ENCODE data around the gene RNF34.
"Not testable (repeated sequence)": the region's sequence is repeated elsewhere in the genome, so short reads cannot be mapped to it uniquely, and the experiment has no call there.

Gene RNF34

DNA sequence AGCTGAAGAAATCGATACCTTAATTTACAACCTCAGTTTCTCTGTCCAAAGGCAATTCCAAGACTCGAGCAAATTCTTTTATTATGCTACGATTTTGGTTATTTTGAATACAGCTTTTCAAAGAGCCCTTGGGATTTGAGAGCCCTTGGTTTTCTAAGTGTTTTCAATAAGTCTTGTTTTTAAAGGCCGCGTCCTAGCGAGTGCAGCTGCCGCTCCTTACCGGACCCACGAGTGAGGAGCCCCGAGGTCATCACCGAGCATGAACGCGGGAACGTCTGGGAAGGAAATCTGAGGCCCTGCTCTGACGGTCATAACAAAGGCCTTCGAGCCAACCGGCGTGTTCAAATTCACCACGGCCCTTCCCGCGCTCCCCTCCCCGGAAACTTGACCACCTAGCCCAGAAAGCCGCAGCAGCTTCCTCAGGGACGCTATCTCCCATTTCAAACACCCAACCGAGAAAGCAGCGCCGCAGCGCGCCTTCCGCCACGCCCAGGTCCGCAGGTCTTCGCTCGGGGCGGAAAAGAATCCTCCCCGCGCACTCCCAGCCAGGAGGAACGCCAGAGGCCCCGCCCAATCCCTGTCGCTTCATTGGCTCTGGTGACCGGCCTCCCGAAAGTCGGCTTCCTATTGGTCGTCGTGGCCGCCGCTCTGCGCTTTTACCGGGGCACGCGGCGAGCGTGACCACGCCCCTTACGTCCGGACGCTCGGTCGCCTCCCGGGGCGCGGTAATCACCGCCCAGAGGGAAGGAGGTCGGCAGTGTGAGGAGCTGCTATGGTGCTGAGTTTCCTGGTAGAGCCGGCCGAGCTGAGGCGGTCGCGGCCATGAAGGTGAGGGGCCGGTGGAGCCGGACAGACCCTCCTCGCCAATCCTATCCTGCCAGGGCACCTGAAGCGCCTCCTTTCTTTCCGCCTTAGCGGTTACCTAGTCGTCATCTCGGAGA is at the start of gene RNF34:
Gene RNF34, plus strand, starts transcription at position 728 of the 941 bp plus-strand sequence. Its CDS starts 95 bp downstream, at position 823.
- peak; percentile 97 for DNase-seq

DNA sequence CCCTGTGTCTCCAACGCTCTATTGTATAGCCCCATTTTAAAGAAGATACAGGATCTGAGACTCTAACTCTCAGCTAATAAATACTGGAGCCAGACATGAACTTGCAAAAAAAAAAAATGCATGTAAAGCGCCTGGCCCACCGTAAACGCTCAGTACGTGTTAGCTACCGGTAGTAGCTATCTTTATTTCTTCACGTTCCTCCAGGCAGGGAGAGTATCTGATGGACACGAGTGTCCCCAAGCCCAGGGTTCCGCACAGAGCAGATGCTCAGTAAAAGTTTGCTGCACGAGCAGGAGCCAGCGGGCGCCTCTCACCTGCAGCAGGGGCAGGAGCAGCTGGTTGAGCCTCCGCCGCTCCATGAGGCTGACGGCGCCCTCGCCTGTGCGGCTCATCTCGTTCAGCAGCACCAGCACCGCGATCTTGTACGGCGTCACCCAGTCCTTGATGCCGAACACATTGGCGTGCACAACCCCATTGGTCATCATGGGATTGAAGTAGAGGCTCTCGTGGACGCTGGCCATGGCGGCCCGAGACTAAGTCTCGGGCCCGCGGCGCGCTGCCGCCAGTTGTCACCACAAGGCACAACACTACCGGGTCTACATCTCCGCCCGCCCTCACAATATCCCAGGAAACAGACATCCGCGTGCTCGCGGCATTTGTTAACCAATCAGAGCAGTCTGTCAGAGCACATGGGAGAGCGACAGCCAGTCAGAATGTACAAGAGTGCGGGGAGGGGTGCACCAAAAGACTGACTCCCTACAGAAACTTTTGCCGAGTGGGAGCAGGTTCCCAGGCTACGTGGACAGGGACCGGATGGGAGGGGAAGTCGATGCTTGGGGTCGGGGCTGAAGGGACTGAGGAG is 47.9 kb upstream of the RNF34 start, which contains the start of gene ANAPC5:
Gene ANAPC5, minus strand, starts transcription at position 592 of the 862 bp plus-strand sequence. Its CDS starts 71 bp downstream, at position 521.
- peak; percentile 85 for DNase-seq

GRCh38 chr12:121352682-121353018 is 47.3 kb upstream of the RNF34 start:
- DNase-seq, result no peak

DNA sequence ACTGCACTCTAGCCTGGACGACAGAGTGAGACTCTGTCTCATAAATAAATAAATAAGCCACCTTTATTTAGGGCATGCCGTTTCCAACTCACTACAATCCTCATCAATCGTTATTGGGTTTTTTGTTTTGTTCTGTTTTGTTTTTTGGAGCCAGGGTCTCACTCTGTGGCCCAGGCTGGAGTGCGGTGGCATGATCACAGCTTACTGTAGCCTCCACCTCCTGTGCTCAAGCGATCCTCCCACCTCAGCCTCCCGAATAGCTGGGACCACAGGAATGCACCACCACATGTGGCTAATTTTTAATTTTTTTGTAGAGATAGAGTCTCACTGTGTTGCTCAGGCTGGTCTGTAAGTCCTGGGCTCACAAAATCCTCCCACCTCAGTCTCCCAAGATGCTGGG is 44.1 kb upstream of the RNF34 start:
- DNase-seq, result no peak

DNA sequence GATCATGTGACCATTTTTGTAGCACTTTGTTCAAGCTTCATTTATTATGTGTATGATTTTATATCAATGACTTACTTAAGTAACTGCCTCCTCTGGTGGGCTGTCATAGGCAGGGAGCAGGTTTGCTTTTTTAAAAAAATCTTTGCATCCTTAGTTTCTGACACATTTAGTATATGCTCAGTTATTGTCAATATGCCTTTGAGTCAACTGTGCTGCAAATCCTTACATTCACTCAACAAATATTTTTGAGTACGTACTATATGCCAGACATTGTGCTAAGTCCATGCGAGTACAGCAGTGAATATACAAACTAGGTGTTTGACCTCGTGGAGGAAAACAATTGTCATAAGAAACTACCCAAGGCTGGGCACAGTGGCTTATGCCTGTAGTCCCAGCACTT is 43.3 kb upstream of the RNF34 start:
- DNase-seq, result no peak

DNA sequence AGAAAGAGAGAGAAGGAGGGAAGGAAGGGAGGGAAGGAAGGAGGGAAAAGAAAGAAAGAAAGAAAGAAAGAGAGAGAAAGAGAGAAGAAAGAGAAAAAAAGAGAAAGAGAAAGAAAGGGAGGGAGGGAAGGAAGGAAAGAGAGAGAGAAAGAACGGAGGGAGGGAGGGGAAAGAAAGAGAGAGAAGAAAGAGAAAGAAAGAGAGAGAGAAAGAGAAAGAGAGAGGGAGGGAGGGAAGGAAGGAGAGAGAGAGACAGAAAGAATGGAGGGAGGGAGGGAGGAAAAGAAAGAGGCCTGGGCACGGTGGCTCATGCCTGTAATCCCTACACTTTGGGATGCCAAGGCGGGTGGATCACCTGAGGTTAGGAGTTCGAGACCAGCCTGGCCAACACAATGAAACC is 42.6 kb upstream of the RNF34 start:
- DNase-seq, result no peak

DNA sequence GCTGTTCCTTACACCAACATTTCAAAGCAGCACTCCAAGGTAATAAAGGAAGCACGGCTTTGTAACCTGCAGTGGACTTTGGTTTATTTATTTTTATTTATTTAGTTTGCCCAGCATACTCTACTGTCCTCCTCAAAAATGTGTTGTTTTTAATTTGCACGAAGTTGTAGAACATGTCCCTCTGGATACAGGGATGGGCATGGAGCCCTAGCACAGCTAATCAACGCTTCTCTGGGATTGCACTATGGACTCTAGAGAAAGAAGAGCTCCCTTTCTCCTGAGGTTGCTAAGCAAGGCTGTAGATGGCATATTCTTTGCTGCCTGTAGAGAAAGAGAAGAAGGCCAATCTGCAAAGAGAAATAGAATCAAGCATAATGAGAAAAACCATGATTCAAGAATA is 41.8 kb upstream of the RNF34 start:
- no peak for DNase-seq

DNA sequence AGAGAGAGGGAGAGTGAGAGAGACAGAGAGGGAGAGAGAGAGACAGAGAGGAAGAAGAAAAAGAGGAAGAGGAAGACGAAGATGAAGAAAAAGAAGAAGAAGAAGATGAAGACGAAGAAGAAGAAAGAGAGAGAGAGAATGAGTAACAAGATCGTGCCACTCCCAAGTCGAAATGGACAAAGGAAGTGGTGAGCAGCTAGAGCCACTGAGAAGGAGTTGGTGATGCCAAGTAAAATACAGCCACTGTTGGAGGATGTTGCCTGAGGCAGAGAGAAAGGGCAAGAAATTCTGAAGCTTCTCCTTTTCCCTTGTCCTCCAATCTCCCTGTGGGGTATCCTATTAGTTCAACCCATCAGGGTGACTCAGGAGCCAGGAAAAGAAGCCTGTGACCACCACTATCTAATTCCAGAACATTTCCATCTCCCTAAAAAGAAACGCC is 35.2 kb upstream of the RNF34 start:
- no peak for DNase-seq

DNA sequence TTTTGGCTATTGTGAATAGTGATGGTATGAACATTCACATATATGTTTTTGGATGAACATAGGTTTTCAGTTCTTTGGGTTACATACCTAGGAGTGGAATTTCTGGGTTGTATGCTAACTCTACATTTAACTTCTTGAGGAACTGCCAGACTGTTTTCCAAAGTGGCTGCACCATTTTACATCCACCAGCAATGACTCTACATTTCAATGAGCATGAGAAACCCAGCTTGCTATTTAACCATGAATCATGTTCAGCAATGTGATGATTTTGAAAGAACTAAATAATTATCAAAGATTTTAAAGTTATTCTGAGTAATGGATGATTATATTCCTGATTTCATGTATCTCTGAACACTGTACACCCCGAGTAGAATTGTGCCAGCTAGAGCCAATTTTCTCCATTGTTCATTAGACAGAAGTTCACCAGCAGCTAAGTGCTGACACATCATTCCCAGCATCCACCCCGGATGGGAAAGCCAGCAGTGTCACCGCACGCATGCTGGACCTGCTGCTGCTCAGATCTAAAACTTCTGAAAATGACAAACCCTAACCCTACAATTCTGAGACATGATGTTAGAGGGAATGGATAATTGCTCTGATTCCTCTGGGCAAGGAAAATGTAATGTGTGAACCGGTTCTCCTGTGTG is 34.4 kb upstream of the RNF34 start:
- DNase-seq, result no peak

DNA sequence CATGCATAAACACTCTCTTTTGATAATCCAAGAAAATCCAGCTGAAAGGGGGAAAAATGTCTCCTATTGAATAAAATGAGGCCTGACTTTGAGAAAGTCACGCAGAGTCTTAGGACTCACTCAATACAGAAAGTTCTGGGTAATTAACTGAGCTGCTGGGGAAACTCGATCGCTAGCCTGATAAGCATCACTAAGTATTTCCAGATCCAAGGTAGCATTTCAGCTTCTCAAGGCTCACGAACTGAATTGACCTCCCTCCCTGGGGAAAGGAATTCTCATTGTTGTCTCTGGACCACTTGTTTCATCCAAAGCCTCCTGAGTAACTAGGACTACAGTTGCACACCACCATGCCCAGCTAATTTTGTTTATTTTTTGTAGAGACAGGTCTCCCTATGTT is 33.9 kb upstream of the RNF34 start:
- no peak for DNase-seq

DNA sequence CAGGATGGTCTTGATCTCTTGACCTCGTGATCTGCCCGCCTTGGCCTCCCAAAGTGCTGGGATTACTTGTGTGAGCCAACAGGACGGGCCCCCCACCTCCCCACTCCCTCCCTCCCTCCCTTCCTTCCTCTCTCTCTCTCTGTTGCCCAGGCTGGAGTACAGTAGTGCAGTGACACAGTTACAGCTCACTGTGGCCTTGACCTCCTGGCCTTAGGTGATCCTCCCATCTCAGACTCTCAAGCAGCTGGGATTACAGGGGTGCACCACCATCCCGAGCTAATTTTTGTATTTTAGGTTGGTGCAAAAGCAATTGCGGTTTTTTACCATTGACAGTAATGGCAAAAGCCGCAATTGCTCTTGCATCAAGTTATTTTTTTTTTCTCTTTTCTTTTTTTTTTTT is 28.5 kb upstream of the RNF34 start:
- no peak for DNase-seq

DNA sequence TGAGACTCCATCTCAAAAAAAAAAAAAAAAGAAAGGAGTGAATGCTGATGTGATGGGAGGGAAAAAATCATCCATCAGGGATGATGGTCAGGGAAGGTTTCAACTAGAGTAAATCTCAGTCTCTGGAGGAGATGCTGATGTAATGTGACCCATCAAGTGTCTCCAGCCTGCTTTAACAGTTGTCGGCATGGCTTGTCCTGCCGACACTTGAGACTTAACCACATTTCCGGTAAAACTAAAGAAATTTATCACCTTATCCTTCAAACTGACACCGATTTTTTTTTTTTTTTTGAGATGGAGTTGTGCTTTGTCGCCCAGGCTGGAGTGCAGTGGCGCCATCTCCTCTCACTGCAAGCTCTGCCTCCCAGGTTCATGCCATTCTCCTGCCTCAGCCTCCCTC is 26.2 kb upstream of the RNF34 start:
- DNase-seq, result no peak

GRCh38 chr12:121374336-121374735 is 25.6 kb upstream of the RNF34 start:
- DNase-seq, result not testable (repeated sequence)

GRCh38 chr12:121374945-121375584 is 24.9 kb upstream of the RNF34 start:
- not testable (repeated sequence) for DNase-seq

DNA sequence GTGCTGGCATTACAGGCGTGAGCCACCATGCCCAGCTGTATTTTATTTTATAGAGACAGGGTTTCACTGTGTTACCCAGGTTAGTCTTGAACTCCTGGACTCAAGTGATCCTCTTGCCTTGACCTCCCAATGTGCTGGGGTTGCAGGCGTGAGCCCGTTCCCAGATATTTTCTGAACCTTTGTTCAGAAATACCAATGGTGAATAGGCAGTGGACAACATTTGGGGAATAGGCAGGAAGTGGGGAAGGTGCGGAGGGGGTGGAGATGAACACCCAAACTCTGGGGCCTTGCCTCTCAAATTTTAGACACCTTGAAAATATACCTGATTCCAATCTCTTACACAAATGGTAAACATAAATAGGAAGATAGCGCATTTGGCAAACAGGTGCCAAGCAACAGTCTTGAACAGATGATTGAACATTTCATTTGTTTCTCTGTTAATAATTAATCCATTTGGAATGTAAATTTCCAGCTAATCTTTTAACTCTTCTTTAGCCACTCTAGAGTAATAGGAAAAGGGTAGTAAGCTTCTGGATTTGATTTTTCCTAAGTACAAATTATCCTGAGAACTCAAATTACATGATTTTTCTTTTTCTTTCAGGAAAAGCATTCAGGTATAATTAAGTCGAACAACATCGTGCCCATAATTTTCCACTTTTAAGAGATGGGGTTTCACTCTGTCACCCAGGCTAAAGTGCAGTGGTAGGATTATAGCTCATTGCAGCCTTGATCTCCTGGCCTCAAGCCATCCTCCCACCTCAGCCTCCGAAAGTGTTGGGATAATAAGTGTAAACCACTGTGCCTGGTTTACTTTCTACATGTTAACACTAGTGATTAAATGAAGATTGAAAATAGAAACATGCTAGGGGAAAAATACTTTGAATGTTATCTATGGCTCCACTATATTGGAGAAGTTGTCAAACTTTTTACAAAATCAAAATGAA is 22.9 kb upstream of the RNF34 start:
- no peak for DNase-seq

- DNase-seq, result no peak
Observed at GRCh38 chr12:121378736-121379135, 21.2 kb upstream of the RNF34 start.

DNA sequence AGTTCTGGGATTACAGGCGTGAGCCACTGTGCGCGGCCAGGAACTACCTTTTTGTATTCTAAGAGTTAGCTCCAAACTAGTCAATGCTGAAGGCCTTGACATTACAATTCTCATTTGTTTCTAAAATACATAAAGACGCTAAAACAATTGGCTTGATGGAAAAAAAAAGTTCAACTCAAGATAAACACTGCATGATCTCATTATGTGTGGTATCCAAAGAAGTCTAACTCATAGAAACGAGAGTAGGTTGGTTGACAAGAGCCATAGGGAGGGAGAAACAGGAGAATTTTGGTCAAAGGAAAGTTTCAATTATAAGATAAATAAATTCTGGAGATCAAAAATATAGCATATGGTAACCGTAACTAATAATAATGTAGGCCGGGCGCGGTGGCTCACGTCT is 20.0 kb upstream of the RNF34 start:
- DNase-seq, result no peak

DNA sequence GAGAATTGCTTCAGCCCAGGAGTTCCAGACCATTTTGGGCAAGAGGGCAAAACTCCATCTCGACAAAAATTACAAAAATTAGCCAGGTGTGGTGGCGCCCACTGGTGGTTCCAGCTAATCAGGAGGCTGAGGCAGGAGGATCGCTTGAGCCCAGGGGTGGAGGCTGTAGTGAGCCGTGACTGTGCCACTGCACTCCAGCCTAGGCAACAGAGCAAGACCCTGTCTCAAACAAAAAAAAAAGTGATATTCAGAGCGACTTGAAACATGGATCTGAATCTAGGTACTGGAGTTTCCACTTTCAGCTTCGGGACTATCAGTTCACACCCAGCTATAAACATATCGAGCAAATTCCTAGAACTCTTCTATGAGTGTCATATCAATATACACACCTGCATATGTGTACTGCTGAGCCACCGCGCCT is 16.3 kb upstream of the RNF34 start:
- no peak for DNase-seq

DNA sequence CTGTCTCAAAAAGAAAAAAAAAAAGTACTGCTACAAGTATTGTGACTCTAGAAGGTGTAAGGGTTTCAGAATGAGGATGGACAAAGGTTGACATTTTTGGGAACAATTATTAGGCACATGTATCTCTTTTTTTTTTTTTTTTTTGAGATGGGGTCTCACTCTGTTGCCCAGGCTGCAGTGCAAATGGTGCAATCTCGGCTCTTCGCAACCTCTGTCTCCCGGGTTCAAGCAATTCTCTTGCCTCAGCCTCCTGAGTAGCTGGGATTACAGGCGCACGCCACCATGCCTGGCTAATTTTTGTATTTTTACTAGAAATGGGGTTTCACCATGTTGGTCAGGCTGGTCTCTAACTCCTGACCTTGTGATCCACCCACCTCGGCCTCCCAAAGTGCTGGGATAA is 15.0 kb upstream of the RNF34 start:
- not testable (repeated sequence) for DNase-seq

GRCh38 chr12:121388421-121388981 is 11.4 kb upstream of the RNF34 start:
- DNase-seq, result no peak

- DNase-seq, result no peak
Observed at GRCh38 chr12:121390856-121391255, 9.1 kb upstream of the RNF34 start.

Measured in activated CD8-positive, alpha-beta memory T cell treated with anti-CD3 and anti-CD28 coated beads, Interleukin-2, amount 50 U/mL, for 4 hours (primary cell).